Measurements from ENCODE around the gene FOXN4.
A peak's percentile ranks its signal among the peaks of the same experiment; 100 is the strongest.

The FOXN4 gene

DNA sequence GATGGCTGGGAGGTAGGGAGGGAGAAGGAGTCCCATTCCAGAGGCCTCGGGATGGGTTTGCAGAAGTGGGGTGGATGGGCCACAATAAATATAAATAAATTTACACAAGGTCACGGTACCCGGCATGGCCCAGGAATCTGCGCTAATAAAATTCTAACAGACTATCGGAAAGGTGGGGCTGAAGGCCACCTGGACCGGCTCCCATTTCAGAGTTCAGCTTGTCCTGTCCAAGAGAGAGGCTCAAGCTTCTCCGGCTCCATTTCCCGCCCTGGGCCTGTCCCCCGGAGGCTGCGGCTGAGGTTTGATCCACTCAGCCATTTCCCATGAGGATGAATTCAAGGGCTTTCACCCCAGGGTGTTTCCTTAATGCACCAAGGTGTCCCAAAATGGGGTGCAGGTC is 30.2 kb downstream of the FOXN4 start:
- no peak for DNase-seq (ENCODE audit: low spot score)
- Histone ChIP-seq H2BK5ac (ENCODE audit: low read length) (no peak overlapping the region), H2AK5ac (ENCODE audit: low read depth, low read length) (peak overlapping the region; percentile 85), H3K9ac (ENCODE audit: low read depth, low read length, poor library complexity) (no peak overlapping the region), H3K14ac (ENCODE audit: low read length) (no peak overlapping the region), H3K9me3 (replicated peaks in 1 of 2; ENCODE audit: control insufficient read depth in 2 of 2, insufficient read depth in 1 of 2, low read depth in 1 of 2, low read length in 2 of 2) (no peaks in the 10 kb centered on the region), H2AFZ (ENCODE audit: low read length) (no peak overlapping the region), H2BK12ac (ENCODE audit: low read length) (no peak overlapping the region), H3K27me3 (ENCODE audit: control insufficient read depth in 3 of 3, insufficient read depth in 3 of 3, low read depth in 1 of 3, low read length in 3 of 3) (peaks cover 0 to 8% (median 0%) of the 10 kb centered on the region in 3 experiments), H4K91ac (ENCODE audit: low read depth, low read length, poor library complexity) (no peak overlapping the region), H3K4me1 (ENCODE audit: control insufficient read depth in 2 of 2, insufficient read depth in 1 of 2, low read depth in 1 of 2, low read length in 2 of 2) (peaks cover 0 to 3% of the 10 kb centered on the region in 2 donors), H3K18ac (ENCODE audit: low read length) (peak overlapping the region; percentile 31), H3K4me3 (ENCODE audit: low read length in 2 of 2) (no peak overlapping the region), H2BK15ac (ENCODE audit: low read length) (peak overlapping the region; percentile 77), H3K36me3 (replicated peaks in 1 of 2; ENCODE audit: control insufficient read depth in 2 of 2, insufficient read depth in 2 of 2, low read length in 2 of 2) (no peaks in the 10 kb centered on the region), H3K27ac (replicated peaks; ENCODE audit: low read length) (no peak overlapping the region), H4K8ac (ENCODE audit: low read depth, low read length) (no peak overlapping the region), H3K23ac (ENCODE audit: low read depth, low read length, poor library complexity) (no peak overlapping the region), H2BK120ac (ENCODE audit: low read depth, low read length) (no peak overlapping the region), H3K79me1 (ENCODE audit: low read depth, low read length) (no peaks in the 10 kb centered on the region), H3K4ac (ENCODE audit: low read length) (no peak overlapping the region), H3K4me2 (ENCODE audit: insufficient read depth, low read length, poor library complexity, severe bottlenecking) (no peak overlapping the region)
- no CpG with 5 or more reads among the region's 10 CpGs for WGBS, 2 donors (ENCODE audit: extremely low coverage in 2 of 2, insufficient read length in 2 of 2, insufficient replicate concordance in 1 of 2)

DNA sequence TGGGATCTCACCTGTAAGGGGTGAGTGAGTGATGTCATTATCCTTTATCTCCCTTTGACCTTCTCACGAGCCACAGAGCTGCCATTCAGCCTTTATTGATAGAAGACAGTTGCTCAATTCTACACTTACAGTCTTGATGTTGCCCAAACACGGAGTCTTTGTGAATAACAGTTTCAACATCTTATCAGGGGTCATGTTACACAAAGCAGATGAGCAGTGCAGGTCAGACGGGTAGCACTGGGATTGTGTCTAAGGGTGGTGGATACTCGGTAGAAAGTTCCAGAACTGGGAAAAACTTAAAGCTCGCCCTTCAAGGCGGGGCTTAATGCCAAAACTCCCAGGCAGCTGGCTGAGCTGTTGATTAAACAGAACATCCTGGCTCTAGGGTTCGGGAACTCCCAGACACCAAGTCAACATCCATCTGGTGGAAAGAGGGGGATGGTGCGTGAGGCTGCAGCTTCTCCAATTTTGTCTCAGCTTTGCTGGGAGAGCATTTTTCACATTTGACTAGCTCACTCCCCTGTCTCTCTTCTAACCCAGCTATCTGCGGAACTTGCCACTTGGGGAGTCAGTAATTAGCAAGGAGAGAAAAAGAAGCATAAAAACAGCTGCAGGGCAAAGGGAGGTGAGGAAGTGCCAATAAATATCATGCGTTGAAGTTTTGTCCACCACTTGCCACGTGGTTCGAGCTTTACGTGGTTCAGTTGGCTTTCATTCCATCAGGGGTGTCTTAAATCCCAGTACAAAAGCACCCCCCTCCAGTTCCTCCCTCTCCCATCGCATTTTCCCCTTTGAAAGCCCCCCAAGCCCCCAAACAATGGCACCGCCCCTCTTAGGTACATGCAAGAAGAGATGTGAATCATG is 31.0 kb downstream of the FOXN4 start:
- no peak overlapping the region for H3K14ac ChIP-seq (ENCODE audit: low read length)
- H2BK12ac ChIP-seq (ENCODE audit: low read length) = no peak overlapping the region
- H3K23ac ChIP-seq (ENCODE audit: low read depth, low read length, poor library complexity) = no peak overlapping the region
- H3K79me1 ChIP-seq (ENCODE audit: low read depth, low read length) = no peaks in the 10 kb centered on the region
- no peak overlapping the region for H2AK5ac ChIP-seq (ENCODE audit: low read depth, low read length)
- H3K27me3 ChIP-seq (ENCODE audit: control insufficient read depth in 3 of 3, insufficient read depth in 3 of 3, low read depth in 1 of 3, low read length in 3 of 3) = peaks cover 0 to 12% (median 0%) of the 10 kb centered on the region in 3 experiments
- H3K9me3 ChIP-seq (replicated peaks in 1 of 2; ENCODE audit: control insufficient read depth in 2 of 2, insufficient read depth in 1 of 2, low read depth in 1 of 2, low read length in 2 of 2) = no peaks in the 10 kb centered on the region
- H4K8ac ChIP-seq (ENCODE audit: low read depth, low read length) = no peak overlapping the region
- no peak overlapping the region for H2BK5ac ChIP-seq (ENCODE audit: low read length)
- no peak overlapping the region for H3K4me2 ChIP-seq (ENCODE audit: insufficient read depth, low read length, poor library complexity, severe bottlenecking)
- H3K4ac ChIP-seq (ENCODE audit: low read length) = no peak overlapping the region
- H2BK120ac ChIP-seq (ENCODE audit: low read depth, low read length) = no peak overlapping the region
- no peaks in the 10 kb centered on the region for H3K36me3 ChIP-seq (replicated peaks in 1 of 2; ENCODE audit: control insufficient read depth in 2 of 2, insufficient read depth in 2 of 2, low read length in 2 of 2)
- no CpG with 5 or more reads among the region's 15 CpGs for WGBS, 2 donors (ENCODE audit: extremely low coverage in 2 of 2, insufficient read length in 2 of 2, insufficient replicate concordance in 1 of 2)
- no peak overlapping the region for H2BK15ac ChIP-seq (ENCODE audit: low read length)
- DNase-seq (ENCODE audit: low spot score) = no peak
- H3K4me1 ChIP-seq (ENCODE audit: control insufficient read depth in 2 of 2, insufficient read depth in 1 of 2, low read depth in 1 of 2, low read length in 2 of 2) = peaks cover 0 to 3% of the 10 kb centered on the region in 2 donors
- H3K27ac ChIP-seq (replicated peaks; ENCODE audit: low read length) = no peak overlapping the region
- no peak overlapping the region for H3K18ac ChIP-seq (ENCODE audit: low read length)
- no peak overlapping the region for H3K9ac ChIP-seq (ENCODE audit: low read depth, low read length, poor library complexity)
- peak overlapping the region; percentile 8 for H2AFZ ChIP-seq (ENCODE audit: low read length)
- no peak overlapping the region for H4K91ac ChIP-seq (ENCODE audit: low read depth, low read length, poor library complexity)
- H3K4me3 ChIP-seq (ENCODE audit: low read length in 2 of 2) = no peak overlapping the region

DNA sequence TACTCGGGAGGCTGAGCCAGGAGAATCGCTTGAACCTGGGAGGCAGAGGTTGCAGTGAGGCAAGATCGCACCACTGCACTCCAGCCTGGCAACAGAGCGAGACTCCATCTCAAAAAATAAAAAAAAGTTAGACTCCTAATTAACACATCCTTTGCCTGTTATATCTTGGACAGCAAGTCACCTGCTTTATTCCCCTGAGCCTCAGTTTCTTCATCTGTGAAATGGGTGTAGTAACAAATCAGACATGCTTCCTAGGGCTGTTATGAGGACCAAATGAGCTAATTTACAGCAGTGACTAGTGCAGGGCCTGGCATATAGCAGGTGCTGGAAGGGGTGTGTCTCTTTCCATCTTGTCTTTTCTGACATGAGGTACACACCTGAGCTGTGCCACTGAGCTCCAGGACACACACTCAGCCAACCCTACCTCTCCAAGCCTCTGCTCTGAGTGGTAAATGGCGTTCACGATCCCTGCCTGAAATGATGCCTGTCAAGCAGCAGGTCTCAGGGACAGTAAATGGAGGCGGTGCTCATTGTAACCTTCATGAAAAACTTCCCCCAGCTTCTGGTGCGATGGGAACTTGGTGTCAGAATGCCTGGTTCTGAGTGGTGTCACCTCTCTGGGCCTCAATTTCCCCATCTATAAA is 31.7 kb downstream of the FOXN4 start:
- Histone ChIP-seq H3K27me3 (ENCODE audit: control insufficient read depth in 3 of 3, insufficient read depth in 3 of 3, low read depth in 1 of 3, low read length in 3 of 3) (peaks cover 0 to 15% (median 0%) of the 10 kb centered on the region in 3 experiments), H2AFZ (ENCODE audit: low read length) (no peak overlapping the region), H2BK12ac (ENCODE audit: low read length) (no peak overlapping the region), H2BK15ac (ENCODE audit: low read length) (peak overlapping the region; percentile 61), H4K8ac (ENCODE audit: low read depth, low read length) (no peak overlapping the region), H3K14ac (ENCODE audit: low read length) (no peak overlapping the region), H3K4me1 (ENCODE audit: control insufficient read depth in 2 of 2, insufficient read depth in 1 of 2, low read depth in 1 of 2, low read length in 2 of 2) (peaks cover 0 to 3% of the 10 kb centered on the region in 2 donors), H3K36me3 (replicated peaks in 1 of 2; ENCODE audit: control insufficient read depth in 2 of 2, insufficient read depth in 2 of 2, low read length in 2 of 2) (no peaks in the 10 kb centered on the region), H3K4ac (ENCODE audit: low read length) (no peak overlapping the region), H3K18ac (ENCODE audit: low read length) (no peak overlapping the region), H3K4me2 (ENCODE audit: insufficient read depth, low read length, poor library complexity, severe bottlenecking) (no peak overlapping the region), H4K91ac (ENCODE audit: low read depth, low read length, poor library complexity) (no peak overlapping the region), H3K4me3 (ENCODE audit: low read length in 2 of 2) (no peak overlapping the region), H2BK120ac (ENCODE audit: low read depth, low read length) (no peak overlapping the region), H3K27ac (replicated peaks; ENCODE audit: low read length) (no peak overlapping the region), H3K23ac (ENCODE audit: low read depth, low read length, poor library complexity) (no peak overlapping the region), H3K9me3 (replicated peaks in 1 of 2; ENCODE audit: control insufficient read depth in 2 of 2, insufficient read depth in 1 of 2, low read depth in 1 of 2, low read length in 2 of 2) (no peaks in the 10 kb centered on the region), H2AK5ac (ENCODE audit: low read depth, low read length) (no peak overlapping the region), H3K79me1 (ENCODE audit: low read depth, low read length) (no peaks in the 10 kb centered on the region), H3K9ac (ENCODE audit: low read depth, low read length, poor library complexity) (no peak overlapping the region), H2BK5ac (ENCODE audit: low read length) (no peak overlapping the region)
- no peak for DNase-seq (ENCODE audit: low spot score)
- no CpG with 5 or more reads among the region's 8 CpGs for WGBS, 2 donors (ENCODE audit: extremely low coverage in 2 of 2, insufficient read length in 2 of 2, insufficient replicate concordance in 1 of 2)

DNA sequence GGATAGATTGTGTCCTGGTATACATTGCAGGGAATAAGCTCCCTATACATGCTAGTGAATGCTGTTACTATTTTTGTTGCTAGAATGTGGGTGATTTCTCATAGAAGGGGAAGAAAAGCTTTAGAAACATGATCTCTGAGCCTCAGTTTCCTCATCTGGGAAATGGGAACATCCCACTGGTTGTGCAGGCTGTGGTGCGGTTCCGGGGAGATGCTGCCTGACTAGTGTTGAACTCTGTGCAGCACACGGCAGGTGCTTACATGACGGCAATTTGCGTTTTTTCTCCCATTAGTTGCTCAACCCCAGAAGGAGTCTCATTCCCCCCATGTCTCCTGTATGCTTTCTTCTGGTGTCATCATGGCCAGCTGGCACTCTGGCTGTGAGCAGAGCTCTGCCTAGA is 32.9 kb downstream of the FOXN4 start:
- Histone ChIP-seq H3K4me2 (ENCODE audit: insufficient read depth, low read length, poor library complexity, severe bottlenecking) (no peak overlapping the region), H4K8ac (ENCODE audit: low read depth, low read length) (no peak overlapping the region), H2BK15ac (ENCODE audit: low read length) (no peak overlapping the region), H3K36me3 (replicated peaks in 1 of 2; ENCODE audit: control insufficient read depth in 2 of 2, insufficient read depth in 2 of 2, low read length in 2 of 2) (no peaks in the 10 kb centered on the region), H3K4me3 (ENCODE audit: low read length in 2 of 2) (no peak overlapping the region), H3K14ac (ENCODE audit: low read length) (no peak overlapping the region), H3K4me1 (ENCODE audit: control insufficient read depth in 2 of 2, insufficient read depth in 1 of 2, low read depth in 1 of 2, low read length in 2 of 2) (peaks cover 0 to 3% of the 10 kb centered on the region in 2 donors), H2BK12ac (ENCODE audit: low read length) (no peak overlapping the region), H2AFZ (ENCODE audit: low read length) (no peak overlapping the region), H2AK5ac (ENCODE audit: low read depth, low read length) (no peak overlapping the region), H3K27me3 (ENCODE audit: control insufficient read depth in 3 of 3, insufficient read depth in 3 of 3, low read depth in 1 of 3, low read length in 3 of 3) (peaks cover 0 to 15% (median 0%) of the 10 kb centered on the region in 3 experiments), H3K9ac (ENCODE audit: low read depth, low read length, poor library complexity) (no peak overlapping the region), H3K18ac (ENCODE audit: low read length) (no peak overlapping the region), H3K23ac (ENCODE audit: low read depth, low read length, poor library complexity) (no peak overlapping the region), H3K27ac (replicated peaks; ENCODE audit: low read length) (no peak overlapping the region), H4K91ac (ENCODE audit: low read depth, low read length, poor library complexity) (no peak overlapping the region), H2BK120ac (ENCODE audit: low read depth, low read length) (no peak overlapping the region), H3K79me1 (ENCODE audit: low read depth, low read length) (no peaks in the 10 kb centered on the region), H3K9me3 (replicated peaks in 1 of 2; ENCODE audit: control insufficient read depth in 2 of 2, insufficient read depth in 1 of 2, low read depth in 1 of 2, low read length in 2 of 2) (no peaks in the 10 kb centered on the region), H2BK5ac (ENCODE audit: low read length) (no peak overlapping the region), H3K4ac (ENCODE audit: low read length) (no peak overlapping the region)
- no CpG with 5 or more reads among the region's 5 CpGs for WGBS, 2 donors (ENCODE audit: extremely low coverage in 2 of 2, insufficient read length in 2 of 2, insufficient replicate concordance in 1 of 2)
- DNase-seq (ENCODE audit: low spot score) = no peak

Data from neuronal stem cell (in vitro differentiated cells).